Fibroblast of skin of left quadriceps (primary cell): ENCODE results near the gene MYH15.
A peak's percentile ranks its signal among the peaks of the same experiment; 100 is the strongest.

Experiments used
- DNase-seq, 2 experiments: peaks; one replicate each; pipeline ENCODE4 v3.0.0-alpha.2; 2013; ENCODE audit warnings: low read depth in 2 of 2

MYH15 gene

GRCh38 chr3:108415661-108416060 lies 94.7 kb downstream of the MYH15 start:
- no peak for DNase-seq

- DNase-seq = no peak
Measured at GRCh38 chr3:108414007-108414406, 96.4 kb downstream of the MYH15 start.

GRCh38 chr3:108412121-108412750 lies 98.2 kb downstream of the MYH15 start:
- no peak for DNase-seq

DNA sequence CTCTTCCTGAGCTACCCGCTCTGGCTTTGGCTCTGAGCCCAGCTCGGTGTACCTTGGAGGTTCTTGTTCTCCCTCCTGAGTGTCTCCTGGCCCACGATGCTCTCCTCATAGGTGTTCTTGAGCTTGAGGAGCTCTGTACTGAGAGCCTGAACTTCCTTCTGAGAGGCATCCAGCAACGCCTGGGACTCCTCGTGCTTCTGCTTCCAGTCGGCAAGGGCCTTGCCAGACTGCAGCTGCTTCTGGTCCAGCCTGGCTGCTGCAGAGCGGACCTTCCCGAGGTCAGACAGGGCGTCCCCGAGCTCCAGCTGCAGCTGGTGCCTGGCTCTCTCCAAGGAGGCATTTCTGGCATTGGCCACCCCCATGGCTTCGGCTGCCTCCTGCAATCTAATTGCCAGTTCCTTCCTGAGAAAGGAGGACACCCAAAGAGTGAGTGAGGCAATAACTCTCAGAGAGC lies 99.8 kb downstream of the MYH15 start:
- DNase-seq = no peak

GRCh38 chr3:108409800-108410178 lies 100.6 kb downstream of the MYH15 start:
- no peak for DNase-seq

DNA sequence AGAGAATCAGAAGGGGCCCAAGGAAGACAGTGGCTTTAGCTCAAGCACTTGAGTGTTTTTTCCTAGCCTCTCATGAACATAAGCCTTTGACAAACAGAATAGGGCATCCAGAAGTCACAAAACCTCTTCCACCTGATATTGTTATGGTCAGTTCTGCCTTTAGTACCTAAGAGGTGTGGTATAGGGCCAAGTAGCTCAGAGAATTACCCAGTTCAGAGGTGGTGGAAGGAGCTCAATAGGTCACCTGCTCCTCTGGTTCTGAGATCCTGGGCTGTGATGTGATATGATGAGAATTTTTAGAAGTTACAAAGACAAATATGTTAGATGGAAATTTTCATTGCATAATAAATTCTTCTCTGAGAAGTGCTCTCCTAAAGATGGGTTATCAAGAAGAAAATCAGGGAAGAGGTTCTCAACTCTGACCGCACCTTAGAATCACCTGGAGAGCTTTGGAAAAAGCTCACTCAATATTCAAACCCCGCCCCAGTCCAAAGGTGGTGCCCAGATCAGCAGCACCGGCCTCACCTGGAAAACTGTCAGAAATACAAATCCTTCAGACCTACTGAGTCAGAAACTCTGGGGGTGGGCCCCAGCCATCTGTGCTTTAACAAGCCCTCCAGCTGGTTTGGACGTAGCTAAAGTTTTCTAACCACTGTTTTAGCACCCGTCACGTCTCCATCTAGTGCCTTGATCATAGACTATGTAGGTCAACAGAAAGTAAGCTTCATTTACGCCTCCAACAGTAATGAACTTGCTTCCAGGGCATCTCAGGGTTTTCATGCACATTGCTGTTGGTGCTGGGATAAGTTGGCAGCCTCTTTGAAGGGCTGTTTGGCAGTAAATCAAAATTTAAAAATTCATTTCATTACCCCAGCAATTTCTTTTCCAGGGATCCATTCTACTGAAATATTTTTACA lies 101.3 kb downstream of the MYH15 start:
- no peak for DNase-seq

GRCh38 chr3:108407886-108408285 lies 102.5 kb downstream of the MYH15 start:
- DNase-seq = no peak

DNA sequence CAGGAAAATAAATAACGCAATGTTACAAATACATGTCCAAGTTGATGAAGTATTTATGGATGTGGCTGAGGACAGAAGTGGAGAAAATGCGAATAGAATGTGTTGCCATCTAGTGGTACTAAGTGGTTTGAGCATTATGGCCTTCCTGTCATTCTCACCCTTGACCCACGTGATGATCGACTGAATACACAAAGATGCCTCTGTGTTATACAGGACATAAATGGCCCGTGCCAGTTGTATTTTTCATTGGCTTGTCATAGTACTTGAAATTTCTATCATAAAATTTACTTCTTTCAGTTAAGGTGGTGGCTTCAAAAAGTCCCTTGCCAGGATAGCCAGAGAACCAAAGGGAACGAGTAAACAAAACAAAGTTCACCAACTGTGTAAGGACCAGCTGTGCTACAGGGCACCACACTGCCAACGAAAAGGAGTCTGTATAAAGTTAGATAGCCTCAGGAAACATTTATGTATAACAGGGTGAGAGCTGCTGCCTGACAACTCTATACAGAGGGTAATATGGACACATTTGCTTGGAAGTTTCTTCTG lies 103.7 kb downstream of the MYH15 start:
- DNase-seq = peak; percentile 52 to 54

DNA sequence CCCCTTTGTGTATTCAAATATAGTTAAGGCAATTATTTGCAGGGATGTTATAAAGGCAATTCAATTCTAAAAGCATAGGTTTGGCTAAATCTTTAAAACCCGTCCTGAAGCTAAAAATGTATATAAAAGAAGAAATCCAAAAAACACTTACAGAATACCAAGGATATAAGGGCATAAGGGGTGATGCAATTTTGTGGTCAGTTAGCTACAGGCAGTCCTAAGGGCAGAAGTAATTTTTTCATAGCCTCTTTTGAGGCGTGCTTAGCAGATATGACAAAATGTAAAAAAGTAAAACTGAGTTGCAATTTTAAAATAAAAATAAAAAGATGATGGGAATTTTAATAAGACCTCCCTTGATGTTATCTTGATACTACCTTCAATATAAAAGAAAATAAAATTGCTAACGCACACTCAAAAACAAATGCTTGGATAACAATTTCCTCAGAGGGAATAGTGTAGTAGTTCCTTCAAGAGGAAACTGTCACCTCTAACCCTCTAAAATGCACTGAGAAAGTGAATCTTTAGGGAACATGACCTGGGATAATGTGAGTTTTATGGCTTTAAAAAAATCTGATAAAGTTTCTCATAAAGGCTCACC lies 104.2 kb downstream of the MYH15 start:
- no peak for DNase-seq

DNA sequence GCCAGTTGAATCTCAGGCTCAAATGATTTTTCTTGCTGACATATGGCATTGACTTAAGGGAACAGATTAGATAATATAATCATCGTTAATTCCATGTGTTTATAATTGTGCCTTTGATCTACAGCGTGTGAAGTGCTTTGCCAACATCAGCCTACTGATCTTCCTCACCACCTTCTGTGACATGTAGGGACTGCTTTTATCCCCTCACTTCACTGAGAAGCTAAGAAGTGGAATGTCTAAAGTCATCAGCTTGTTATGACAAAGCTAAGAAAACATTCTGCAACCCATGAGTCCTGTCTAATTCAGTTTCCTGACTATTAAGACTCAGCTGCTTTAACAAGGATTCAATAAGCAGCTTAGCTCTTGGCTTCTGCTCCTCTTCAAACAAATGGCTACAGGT lies 106.0 kb downstream of the MYH15 start:
- no peak for DNase-seq

- DNase-seq = no peak
Measured at GRCh38 chr3:108403686-108404345, 106.6 kb downstream of the MYH15 start.

GRCh38 chr3:108403198-108403597 lies 107.2 kb downstream of the MYH15 start:
- DNase-seq = no peak

- no peak for DNase-seq
Measured at GRCh38 chr3:108401836-108402235, 108.6 kb downstream of the MYH15 start.

- no peak for DNase-seq
Measured at GRCh38 chr3:108398510-108398909, 111.9 kb downstream of the MYH15 start.

GRCh38 chr3:108396336-108396735 lies 114.1 kb downstream of the MYH15 start:
- no peak for DNase-seq

DNA sequence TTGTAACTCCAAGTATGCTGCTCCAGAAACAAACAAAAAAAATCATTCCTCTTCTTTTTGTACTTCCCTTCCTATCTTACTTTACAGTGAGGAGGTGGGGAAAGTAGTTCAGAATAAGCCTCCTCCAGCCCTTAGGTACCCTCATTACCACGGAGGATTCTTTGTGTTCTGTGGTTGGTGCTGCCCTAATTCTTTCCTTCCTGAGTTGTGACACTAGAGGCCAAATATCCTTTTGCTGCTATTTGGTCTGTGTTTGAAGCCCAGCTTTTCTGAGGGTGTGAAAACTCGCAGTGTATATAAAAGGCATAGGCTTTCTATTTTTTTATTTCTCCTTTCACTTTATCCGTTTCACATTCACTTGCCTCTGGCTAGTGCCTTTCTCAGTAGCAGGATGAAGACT lies 115.8 kb downstream of the MYH15 start:
- no peak for DNase-seq

DNA sequence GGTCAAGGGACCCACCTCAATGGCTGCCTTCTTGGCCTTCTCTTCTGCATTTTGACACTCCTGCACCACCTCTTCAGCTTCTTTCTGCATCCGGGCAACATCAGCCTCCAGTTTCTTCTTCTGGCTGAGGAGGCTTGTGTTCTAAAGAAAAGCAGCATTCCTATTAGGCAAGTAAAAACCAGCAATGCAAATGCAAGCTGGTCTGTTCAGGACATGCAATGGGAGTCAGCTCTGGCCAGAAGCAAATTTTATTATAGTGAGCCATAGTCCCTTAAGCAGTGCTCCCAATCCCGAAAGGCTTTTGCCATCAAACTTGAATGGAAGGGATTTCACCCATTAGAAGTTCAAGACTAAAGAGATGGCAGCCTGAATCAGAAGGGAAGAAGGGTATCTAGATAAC lies 116.4 kb downstream of the MYH15 start:
- no peak for DNase-seq

- DNase-seq = no peak
Measured at GRCh38 chr3:108393128-108393900, 117.1 kb downstream of the MYH15 start.

GRCh38 chr3:108391917-108392593 lies 118.3 kb downstream of the MYH15 start:
- peak; percentile 22 to 28 for DNase-seq

- DNase-seq = no peak
Measured at GRCh38 chr3:108389372-108389771, 121.0 kb downstream of the MYH15 start.
